Tibial artery (tissue), 4 donors: ENCODE data around the gene VAV1.

Source experiments
- DNase-seq, 2 donors: peaks; one replicate each; pipeline ENCODE4 v3.0.0-alpha.2; 2019
- H3K27ac ChIP-seq, 2 donors: fragments of 200-600 bp; sonication (generic) in 1 of 2; 1 replicate in 1 of 2; 2 replicates in 1 of 2; pipeline ENCODE4 v1.5.1; 2018 to 2019; ENCODE audit warnings: mild to moderate bottlenecking in 1 of 2
- H3K27me3 ChIP-seq, 2 donors: fragments of 200-600 bp; sonication (generic) in 1 of 2; one replicate each; pipeline versions ENCODE4 v1.5.1 to v1.6.0; 2016 to 2019
- H3K36me3 ChIP-seq, 3 donors: fragments of 200-600 bp; sonication (generic) in 2 of 3; one replicate each; pipeline ENCODE4 v1.5.1; 2016 to 2019; ENCODE audit warnings: mild to moderate bottlenecking in 2 of 3
- H3K4me1 ChIP-seq, 4 donors: fragments of 200-600 bp; sonication (generic) in 2 of 4; 1 replicate in 3 of 4; 2 replicates in 1 of 4; pipeline ENCODE4 v1.5.1; 2016 to 2019
- H3K4me3 ChIP-seq, 2 donors: fragments of 200-600 bp; sonication (generic) in 1 of 2; 1 replicate in 1 of 2; 2 replicates in 1 of 2; pipeline ENCODE4 v1.5.1; 2018 to 2019; ENCODE audit warnings: mild to moderate bottlenecking in 2 of 2
- H3K9me3 ChIP-seq, 3 donors: fragments of 200-600 bp; sonication (generic) in 1 of 3; one replicate each; pipeline ENCODE4 v1.5.1; 2016 to 2019
- intact Hi-C: fragments of 100-400 bp; cut with DNase I; formaldehyde crosslinking; loops from one replicate; pipeline ENCODE4 v1.15.0; 2023; ENCODE audit warnings: low total_unique reads
- TF ChIP-seq, protein P1 (sequence below), 2 experiments: fragments of 200-600 bp in 1 of 2; fragments of 450-650 bp in 1 of 2; IDR thresholded peaks; one replicate each; pipeline ENCODE4 v1.5.1; 2017 to 2019; ENCODE audit warnings: antibody characterized with exemption in 2 of 2, mild to moderate bottlenecking in 1 of 2, moderate library complexity in 1 of 2

The VAV1 gene

DNA sequence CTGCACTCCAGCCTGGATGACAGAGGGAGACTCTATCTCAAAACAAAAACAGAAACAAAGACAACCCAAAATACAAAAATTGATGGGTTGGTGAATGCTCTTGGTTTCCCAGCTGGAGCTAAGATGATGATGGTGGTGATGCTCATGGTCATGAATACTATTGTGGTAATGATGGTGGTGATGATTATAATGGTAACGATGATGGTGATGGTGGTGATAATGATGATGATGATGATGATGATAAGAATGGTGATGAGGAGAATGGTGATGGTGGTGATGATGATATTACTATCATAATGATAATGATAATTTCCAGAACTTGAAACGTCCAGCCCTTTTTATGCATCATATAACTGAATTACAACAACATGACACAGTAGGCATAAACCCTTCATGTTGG, 40.1 kb downstream of the VAV1 start:
- H3K4me3 ChIP-seq = no peak overlapping the region
- intact Hi-C loops = no loop called here

DNA sequence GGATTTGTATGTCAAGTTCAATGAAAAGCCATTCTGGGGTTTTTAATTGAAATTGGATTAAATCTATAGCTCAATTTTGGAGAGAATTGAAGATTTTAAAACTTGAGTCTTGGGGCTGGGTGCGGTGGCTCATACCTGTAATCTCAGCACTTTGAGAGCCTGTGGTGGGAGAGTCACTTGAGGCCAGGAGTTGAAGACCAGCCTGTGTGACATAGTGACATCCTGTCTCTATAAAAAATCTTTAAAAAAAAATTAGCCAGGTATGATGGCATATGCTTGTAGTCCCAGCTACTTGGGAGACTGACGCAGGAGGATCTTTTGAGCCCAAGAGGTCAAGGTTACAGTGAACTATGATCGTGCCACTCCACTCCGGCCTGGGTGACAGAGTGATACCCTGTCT, 41.2 kb downstream of the VAV1 start:
- H3K36me3 ChIP-seq = no peaks in the 10 kb centered on the region
- H3K27me3 ChIP-seq = peaks cover 0 to 9% of the 10 kb centered on the region in 2 donors
- intact Hi-C loops = no loop called here
- no peak for DNase-seq
- H3K27ac ChIP-seq = no peak overlapping the region
- no peak overlapping the region for H3K4me3 ChIP-seq
- no peaks in the 10 kb centered on the region for H3K9me3 ChIP-seq
- TF ChIP-seq, protein P1, sequence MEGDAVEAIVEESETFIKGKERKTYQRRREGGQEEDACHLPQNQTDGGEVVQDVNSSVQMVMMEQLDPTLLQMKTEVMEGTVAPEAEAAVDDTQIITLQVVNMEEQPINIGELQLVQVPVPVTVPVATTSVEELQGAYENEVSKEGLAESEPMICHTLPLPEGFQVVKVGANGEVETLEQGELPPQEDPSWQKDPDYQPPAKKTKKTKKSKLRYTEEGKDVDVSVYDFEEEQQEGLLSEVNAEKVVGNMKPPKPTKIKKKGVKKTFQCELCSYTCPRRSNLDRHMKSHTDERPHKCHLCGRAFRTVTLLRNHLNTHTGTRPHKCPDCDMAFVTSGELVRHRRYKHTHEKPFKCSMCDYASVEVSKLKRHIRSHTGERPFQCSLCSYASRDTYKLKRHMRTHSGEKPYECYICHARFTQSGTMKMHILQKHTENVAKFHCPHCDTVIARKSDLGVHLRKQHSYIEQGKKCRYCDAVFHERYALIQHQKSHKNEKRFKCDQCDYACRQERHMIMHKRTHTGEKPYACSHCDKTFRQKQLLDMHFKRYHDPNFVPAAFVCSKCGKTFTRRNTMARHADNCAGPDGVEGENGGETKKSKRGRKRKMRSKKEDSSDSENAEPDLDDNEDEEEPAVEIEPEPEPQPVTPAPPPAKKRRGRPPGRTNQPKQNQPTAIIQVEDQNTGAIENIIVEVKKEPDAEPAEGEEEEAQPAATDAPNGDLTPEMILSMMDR (IDR thresholded peaks at IDR 0.05) = no peak
- H3K4me1 ChIP-seq = no peaks in the 10 kb centered on the region

More for the DNA sequence above, 40.1 kb downstream of the VAV1 start:
- H3K27me3 ChIP-seq = peaks cover 0 to 8% of the 10 kb centered on the region in 2 donors
- H3K9me3 ChIP-seq = no peaks in the 10 kb centered on the region
- DNase-seq = no peak
- H3K36me3 ChIP-seq = no peaks in the 10 kb centered on the region
- no peak overlapping the region for H3K27ac ChIP-seq
- TF ChIP-seq, protein P1 (IDR thresholded peaks at IDR 0.05) = no peak
- no peaks in the 10 kb centered on the region for H3K4me1 ChIP-seq

DNA sequence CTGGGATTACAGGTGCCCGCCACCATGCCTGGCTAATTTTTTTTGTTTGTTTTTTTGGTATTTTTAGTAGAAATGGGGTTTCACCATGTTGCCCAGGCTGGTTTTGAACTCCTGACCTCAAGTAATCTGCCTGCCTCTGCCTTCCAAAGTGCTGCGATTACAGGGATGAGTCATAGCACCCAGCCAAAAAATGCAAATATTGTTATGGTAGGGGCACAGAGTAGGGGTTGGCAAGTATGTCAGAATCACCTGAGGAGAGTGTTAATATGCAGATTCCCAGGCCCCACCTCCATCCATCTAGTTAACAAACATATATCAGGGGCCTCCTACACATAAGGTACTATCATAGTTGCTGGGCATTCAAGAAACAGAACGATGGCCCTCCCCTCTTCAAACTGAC, 44.7 kb downstream of the VAV1 start:
- TF ChIP-seq, protein P1 (IDR thresholded peaks at IDR 0.05) = no peak
- Histone ChIP-seq H3K27me3 (peaks cover 0 to 12% of the 10 kb centered on the region in 2 donors), H3K36me3 (no peaks in the 10 kb centered on the region), H3K27ac (no peak overlapping the region), H3K9me3 (peaks cover 0 to 17% (median 12%) of the 10 kb centered on the region in 3 donors), H3K4me3 (no peak overlapping the region), H3K4me1 (no peaks in the 10 kb centered on the region)
- intact Hi-C loops = no loop called here
- DNase-seq = no peak

DNA sequence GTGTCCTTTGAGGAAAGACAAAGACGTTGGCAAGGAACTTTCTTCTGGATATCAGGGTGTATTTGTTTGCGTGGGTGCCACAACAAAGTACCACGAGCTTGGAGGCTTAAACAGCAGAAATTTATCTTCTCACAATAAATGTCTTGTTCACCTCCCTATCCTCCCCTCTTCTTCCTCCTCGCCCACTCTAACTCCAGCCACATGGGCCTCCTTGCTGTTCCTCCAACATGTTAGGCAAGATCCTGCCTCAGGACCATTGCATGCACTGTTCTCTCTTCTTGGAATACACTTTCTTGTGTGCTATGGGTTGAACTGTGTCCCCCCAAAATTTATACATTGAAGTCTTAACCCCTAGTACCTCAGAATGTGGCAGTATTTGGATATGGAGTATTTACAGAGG, 45.7 kb downstream of the VAV1 start:
- intact Hi-C loops = no loop called here
- no peak overlapping the region for H3K27ac ChIP-seq
- no peak for DNase-seq
- H3K27me3 ChIP-seq = peaks cover 0 to 14% of the 10 kb centered on the region in 2 donors
- TF ChIP-seq, protein P1 (IDR thresholded peaks at IDR 0.05) = no peak
- H3K36me3 ChIP-seq = no peaks in the 10 kb centered on the region
- H3K9me3 ChIP-seq = peaks cover 0 to 17% (median 12%) of the 10 kb centered on the region in 3 donors
- no peaks in the 10 kb centered on the region for H3K4me1 ChIP-seq
- no peak overlapping the region for H3K4me3 ChIP-seq

DNA sequence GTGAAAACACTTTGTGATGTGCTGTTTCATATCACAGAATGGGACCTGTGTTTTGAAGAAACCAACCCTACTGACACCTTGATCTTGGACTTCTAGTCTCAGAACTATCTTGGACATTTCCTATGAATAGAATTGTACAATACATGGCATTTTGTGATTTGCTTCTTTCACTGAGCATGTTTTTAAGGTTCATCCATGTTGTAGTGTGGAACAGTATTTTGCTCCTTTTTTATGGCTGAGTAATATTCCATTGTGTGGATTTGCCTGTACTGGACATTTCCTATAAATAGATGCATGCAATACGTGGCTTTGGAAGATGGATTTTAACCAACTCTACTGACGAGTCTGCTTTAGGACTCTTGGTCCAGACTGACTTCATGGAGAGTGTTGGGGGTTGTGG, 46.8 kb downstream of the VAV1 start:
- H3K36me3 ChIP-seq = no peaks in the 10 kb centered on the region
- TF ChIP-seq, protein P1 (IDR thresholded peaks at IDR 0.05) = no peak

DNA sequence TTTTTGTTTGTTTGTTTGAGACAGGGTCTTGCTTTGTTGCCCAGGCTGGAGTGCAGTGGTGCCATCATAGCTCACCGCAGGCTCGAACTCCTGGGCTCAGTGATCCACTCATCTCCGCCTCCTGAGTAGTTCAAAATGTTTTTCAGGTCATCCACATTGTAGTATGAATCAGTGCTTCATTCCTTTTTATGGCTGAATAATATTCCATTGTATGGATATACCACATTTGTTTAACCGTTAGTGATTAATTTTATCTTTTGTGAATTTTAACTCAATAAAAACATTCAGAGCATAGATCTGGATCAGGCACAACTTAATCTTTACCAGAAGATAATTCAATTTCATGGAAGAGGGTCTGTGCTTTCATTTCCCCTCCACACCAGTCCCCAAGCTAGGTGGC, 47.7 kb downstream of the VAV1 start:
- Histone ChIP-seq H3K9me3 (peaks cover 0 to 17% (median 12%) of the 10 kb centered on the region in 3 donors), H3K4me3 (no peak overlapping the region), H3K36me3 (no peaks in the 10 kb centered on the region), H3K4me1 (no peaks in the 10 kb centered on the region), H3K27me3 (peaks cover 0 to 14% of the 10 kb centered on the region in 2 donors), H3K27ac (no peak overlapping the region)
- TF ChIP-seq, protein P1 (IDR thresholded peaks at IDR 0.05) = no peak
- no peak for DNase-seq
- intact Hi-C loops = no loop called here

More for the DNA sequence above, 46.8 kb downstream of the VAV1 start:
- H3K4me1 ChIP-seq = no peaks in the 10 kb centered on the region
- H3K9me3 ChIP-seq = peaks cover 0 to 17% (median 12%) of the 10 kb centered on the region in 3 donors
- DNase-seq = no peak
- H3K4me3 ChIP-seq = no peak overlapping the region
- no peak overlapping the region for H3K27ac ChIP-seq
- intact Hi-C loops = no loop called here
- H3K27me3 ChIP-seq = peaks cover 0 to 14% of the 10 kb centered on the region in 2 donors
